Articular chondrocyte of knee joint (primary cell): Measurements from ENCODE around the gene P2RY6. TPM values are rescaled to one million over a fixed set of nuclear protein-coding genes. Genes with fewer than 3 reads are reported as not detected.

Experiments used
- total RNA-seq: library from RNA; depleted of rRNA; stranded (reverse); fragments of >200 nt; gene quantifications from 2 replicates; pipeline ENCODE4 v1.2.3, GENCODE V29; 2012

P2RY6 gene, protein sequence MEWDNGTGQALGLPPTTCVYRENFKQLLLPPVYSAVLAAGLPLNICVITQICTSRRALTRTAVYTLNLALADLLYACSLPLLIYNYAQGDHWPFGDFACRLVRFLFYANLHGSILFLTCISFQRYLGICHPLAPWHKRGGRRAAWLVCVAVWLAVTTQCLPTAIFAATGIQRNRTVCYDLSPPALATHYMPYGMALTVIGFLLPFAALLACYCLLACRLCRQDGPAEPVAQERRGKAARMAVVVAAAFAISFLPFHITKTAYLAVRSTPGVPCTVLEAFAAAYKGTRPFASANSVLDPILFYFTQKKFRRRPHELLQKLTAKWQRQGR
- total RNA-seq = 12.2 and 17.6 TPM in 2 replicates

DNA sequence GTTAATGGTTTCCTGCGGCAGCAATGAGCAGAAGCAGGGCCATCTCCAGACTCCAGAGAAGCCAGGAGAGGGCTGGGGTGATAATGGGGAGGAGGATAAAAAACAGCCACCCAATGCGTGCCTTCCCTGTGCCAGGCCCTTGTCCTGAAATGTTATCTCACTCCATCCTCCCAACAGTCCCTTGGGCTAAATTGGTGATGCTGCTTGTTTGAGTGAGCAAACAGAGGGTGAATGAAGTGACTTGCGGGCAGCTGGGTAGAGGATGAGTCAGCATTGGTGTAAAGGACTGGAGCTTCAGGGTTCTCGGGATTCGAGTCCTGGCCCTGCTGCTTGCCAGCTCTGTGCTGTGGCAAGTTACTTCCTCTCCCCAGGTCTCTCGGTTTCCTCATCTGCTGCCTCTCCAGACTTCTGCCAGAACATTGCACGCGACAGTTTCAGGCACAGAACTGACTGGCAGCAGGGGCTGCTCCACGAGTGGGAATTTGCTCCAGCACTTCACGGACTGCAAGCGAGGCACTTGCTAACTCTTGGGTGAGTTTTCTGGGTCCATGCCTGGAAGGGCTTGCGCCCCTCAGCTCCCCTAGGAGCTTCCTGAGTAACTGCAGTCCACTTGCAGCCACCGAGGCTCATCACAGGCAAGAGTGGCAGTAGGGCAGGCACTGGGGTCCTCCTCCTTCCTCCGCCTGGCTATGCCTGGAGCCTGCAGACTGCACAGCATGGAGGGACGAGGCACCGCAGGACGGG, at the start of gene P2RY6:
P2RY6 (plus strand) TSS at position 403 of the 744 bp plus-strand sequence. CDS start 24,181 bp downstream, outside the sequence.

DNA sequence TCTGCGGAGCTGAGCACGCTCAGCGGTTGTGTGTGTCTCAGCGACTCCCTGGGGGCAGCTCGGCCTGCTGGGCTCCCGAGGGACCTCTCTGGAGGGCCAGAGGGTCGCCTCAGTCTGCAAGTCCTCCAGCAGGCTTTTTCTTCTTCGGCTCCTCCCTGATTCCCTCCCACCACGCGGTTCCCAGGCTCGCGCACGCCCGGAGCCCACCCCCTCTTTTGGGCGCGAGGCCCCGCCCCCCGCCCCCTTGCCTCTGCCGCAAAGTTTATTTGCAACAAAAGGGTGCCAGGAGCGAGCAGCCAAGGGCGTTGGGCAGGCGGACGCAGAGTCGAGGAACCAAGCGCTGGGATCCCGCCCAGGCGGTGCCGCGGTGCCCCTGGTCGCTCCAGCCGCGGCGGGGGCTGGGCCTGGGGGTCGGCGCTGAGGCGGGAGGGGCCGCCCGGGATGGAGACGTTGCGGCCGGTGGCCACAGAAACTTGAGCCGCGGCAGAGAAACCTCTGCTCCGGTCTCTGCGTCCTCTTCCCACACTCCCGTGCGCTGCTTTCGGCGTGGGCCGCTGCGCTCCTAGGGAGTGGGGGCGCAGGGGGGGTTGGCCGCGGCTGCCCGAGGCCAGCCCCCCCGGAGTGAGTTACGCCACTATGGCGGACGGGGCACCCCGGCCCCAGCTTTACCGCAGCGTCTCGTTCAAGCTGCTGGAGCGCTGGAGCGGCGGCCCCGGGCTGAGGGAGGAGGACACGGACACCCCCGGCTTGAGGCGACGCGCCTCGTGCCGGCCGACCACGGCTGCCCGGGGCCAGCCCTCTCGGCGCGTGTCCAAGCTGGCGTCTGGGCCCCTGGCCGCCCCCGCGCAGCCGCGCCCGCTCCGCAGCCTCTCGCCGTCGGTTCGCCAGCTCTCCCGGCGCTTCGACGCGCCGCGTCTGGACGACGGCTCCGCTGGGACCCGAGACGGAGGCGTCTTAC, 36.1 kb downstream of the P2RY6 start, which contains the start of gene ARHGEF17:
ARHGEF17 (plus strand) TSS at position 274 of the 958 bp plus-strand sequence; CDS start at position 637, 363 bp downstream.

Other genes with a start within 250 kb of the P2RY6 start
- gene FCHSD2, start 130.0 kb upstream of the P2RY6 start, total RNA-seq = 23.5 and 25.5 TPM in 2 replicates
- 2.1 and 2.5 TPM in 2 replicates for gene P2RY2, start 54.1 kb upstream of the P2RY6 start, total RNA-seq
- gene ARHGEF17, start 35.9 kb downstream of the P2RY6 start, total RNA-seq = 28.9 and 39.6 TPM in 2 replicates
- gene RELT, start 104.1 kb downstream of the P2RY6 start, total RNA-seq = 3.2 and 4.3 TPM in 2 replicates